ENCODE measurements around the gene ATXN2L.
A peak's percentile ranks its signal among the peaks of the same experiment; 100 is the strongest.
"Not testable (repeated sequence)": the region's sequence is repeated elsewhere in the genome, so short reads cannot be mapped to it uniquely, and the experiment has no call there.

ATXN2L gene

GRCh38 chr16:28822520-28823290 is at the start of gene ATXN2L:
Gene ATXN2L (plus strand): TSS chr16:28822999. CDS start chr16:28823260, 261 bp downstream.
- peak; percentile 79 for DNase-seq

- not testable (repeated sequence) for DNase-seq
Measured at GRCh38 chr16:28781697-28782096, 41.1 kb upstream of the ATXN2L start.

- DNase-seq = not testable (repeated sequence)
Measured at GRCh38 chr16:28782357-28782756, 40.4 kb upstream of the ATXN2L start.

- not testable (repeated sequence) for DNase-seq
Measured at GRCh38 chr16:28802235-28803019, 20.4 kb upstream of the ATXN2L start.

GRCh38 chr16:28807445-28808120 is 15.2 kb upstream of the ATXN2L start:
- not testable (repeated sequence) for DNase-seq

- DNase-seq = no peak
Measured at GRCh38 chr16:28820016-28820415, 2.8 kb upstream of the ATXN2L start.

- DNase-seq = not testable (repeated sequence)
Measured at GRCh38 chr16:28820546-28820945, 2.3 kb upstream of the ATXN2L start.

- no peak for DNase-seq
Measured at GRCh38 chr16:28821874-28822519, 802 bp upstream of the ATXN2L start.

- DNase-seq = no peak
Measured at GRCh38 chr16:28823291-28823872, 583 bp downstream of the ATXN2L start.

- peak; percentile 94 for DNase-seq
Measured at GRCh38 chr16:28823873-28824716, 1.3 kb downstream of the ATXN2L start.

GRCh38 chr16:28824717-28824973 is 1.8 kb downstream of the ATXN2L start:
- DNase-seq = no peak

GRCh38 chr16:28826141-28826540 is 3.3 kb downstream of the ATXN2L start:
- DNase-seq = no peak

- no peak for DNase-seq
Measured at GRCh38 chr16:28829747-28830146, 6.9 kb downstream of the ATXN2L start.

- no peak for DNase-seq
Measured at GRCh38 chr16:28830531-28830930, 7.7 kb downstream of the ATXN2L start.

- no peak for DNase-seq
Measured at GRCh38 chr16:28834349-28834748, 11.6 kb downstream of the ATXN2L start.

GRCh38 chr16:28834873-28835863 is 12.4 kb downstream of the ATXN2L start:
- DNase-seq = no peak

- DNase-seq = no peak
Measured at GRCh38 chr16:28835864-28836760, 13.3 kb downstream of the ATXN2L start.

GRCh38 chr16:28836761-28837064 is 13.9 kb downstream of the ATXN2L start:
- DNase-seq = no peak

- DNase-seq = no peak
Measured at GRCh38 chr16:28837672-28838557, 15.1 kb downstream of the ATXN2L start.
